Activated CD4-positive, alpha-beta T cell treated with anti-CD3 and anti-CD28 coated beads, Interleukin-2, amount 50 U/mL, for 4 hours (primary cell): ENCODE measurements around the gene TMX2.

Experiments used
- DNase-seq, 2 experiments: peaks; one replicate each; pipeline ENCODE4 v3.0.0-alpha.2; 2020

The TMX2 gene

DNA sequence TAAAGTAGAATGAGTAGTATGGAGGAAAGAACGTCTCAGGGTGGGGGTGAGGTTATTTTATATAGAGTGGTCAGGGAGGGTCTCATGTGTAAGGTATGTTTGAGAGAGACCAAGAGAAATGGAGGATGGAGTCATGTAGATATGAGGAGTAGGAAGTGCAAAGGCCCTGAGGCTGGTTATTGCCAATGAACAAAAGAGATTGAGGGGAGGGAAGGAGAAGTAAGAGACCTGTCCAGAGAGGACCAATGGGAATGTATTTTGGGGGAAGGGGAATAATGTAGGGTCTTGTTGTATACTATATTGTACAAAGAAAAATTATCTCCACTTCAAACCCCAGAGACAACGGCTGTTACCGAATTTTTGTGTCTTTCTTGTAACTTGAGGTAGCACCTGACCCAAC lies 59.0 kb downstream of the TMX2 start:
- DNase-seq, result no peak

DNA sequence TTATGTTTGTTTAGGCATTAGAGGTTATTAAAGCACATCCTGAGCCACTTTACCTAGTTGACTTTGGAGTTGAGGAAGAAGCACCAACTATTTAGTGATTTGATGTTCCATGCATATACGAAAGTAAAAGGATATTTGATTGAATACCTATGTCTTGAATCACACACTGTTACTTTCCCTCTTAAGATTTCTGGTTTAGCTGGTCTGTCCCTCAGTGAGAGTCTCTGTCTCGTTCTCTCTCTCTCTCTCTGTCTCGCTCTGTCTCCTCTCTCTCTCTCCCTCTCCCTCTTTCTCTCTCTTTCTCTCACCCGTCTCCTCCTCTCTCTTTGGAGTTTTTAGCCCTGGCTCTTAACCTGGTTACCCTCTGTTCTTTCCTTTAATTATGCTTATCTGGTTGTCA lies 60.2 kb downstream of the TMX2 start:
- no peak for DNase-seq

DNA sequence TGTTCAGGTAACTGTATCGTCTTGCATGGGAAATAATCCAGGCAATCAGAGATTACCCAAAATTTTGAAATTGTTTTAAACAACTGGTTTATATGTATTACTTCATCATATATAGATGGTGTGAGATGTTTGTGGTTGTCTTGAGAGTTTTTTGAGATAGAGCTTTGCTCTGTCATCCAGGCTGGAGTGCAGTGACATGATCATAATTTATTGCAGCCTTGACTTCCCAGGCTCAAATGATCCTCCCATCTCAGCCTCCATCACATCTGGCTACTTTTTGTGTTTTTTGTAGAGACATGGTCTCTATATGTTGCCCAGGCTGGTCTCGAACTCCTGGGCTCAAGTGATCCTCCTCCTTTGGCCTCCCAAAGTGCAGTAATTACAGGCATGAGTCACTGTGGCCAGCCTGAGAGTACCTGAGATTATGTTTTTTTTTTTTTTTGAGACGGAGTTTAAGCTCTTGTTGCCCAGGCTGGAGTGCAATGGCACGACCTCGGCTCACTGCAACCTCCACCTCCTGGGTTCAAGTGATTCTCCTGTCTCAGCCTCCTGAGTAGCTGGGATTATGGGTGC lies 60.7 kb downstream of the TMX2 start:
- no peak for DNase-seq

DNA sequence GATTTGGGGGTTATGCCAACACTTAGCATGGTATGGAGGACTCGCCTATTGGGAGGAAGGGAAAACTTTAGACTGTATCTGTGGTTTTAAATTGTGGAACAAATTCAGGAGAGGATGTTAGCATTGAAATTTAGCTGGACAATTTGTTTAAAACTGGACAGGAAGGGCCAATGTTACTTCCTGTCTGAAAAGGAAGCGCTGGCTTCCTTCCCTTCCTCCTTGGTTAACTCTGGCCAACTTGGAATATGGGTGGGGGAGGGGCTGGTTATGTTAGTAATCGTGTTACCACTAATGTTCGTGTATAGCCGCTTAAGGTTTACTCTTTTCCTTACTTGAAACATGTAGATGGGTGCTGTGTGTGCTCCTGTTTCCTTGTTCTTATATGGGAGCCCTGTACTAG lies 63.1 kb downstream of the TMX2 start:
- no peak for DNase-seq

DNA sequence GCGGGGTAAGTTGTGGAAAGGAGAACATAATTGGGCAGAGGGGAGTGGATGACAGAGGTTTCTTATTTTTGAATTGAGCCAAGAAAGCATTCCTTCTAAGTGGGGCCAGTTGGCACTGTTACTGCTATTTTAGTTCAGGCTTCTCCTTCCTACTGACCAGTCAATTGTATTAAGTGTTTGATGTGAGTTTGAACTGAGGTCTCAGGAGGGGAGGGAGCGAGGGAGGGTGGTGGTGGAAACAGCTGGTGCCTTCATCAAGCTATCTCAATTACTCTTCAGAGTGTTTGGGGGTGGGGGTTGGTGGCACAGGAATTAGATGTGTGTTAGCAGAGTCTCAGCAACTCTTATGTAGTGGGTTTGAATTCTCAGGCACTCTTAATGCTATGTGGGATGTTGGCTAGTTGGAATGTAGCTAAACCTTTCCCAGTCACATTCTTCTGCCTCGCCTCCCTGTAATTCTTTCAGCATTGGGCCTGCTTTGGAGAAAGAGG lies 63.7 kb downstream of the TMX2 start:
- DNase-seq, result no peak

DNA sequence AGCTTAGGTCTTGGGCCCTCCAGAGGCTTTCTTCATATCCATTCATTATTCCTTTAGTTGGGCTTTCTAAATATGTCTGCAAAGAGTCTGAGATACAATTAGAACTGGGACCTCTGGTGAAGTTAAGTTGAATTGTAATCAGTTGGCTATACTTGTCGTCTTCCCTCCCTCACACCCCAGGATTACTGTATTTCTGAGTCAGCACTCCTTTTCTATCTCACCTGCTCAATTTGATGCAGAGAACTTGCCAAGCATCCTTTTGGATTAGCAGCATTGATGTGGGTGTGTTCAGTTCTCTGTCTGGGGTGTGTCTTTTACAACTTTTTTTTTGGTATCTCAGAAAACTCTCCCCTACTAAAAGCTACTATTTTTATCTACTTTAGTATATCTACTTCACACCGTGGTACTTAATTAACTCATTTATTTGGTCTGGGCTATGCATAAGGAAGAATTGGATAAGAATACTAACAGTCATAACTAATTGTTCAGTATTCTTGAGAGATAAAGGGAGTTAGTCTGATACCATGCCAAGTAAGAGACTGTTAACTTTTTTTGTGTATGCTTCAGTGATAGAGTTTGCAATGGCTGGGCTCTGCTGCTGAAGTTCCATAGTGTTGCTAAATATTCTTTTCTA lies 64.3 kb downstream of the TMX2 start:
- DNase-seq, result no peak

DNA sequence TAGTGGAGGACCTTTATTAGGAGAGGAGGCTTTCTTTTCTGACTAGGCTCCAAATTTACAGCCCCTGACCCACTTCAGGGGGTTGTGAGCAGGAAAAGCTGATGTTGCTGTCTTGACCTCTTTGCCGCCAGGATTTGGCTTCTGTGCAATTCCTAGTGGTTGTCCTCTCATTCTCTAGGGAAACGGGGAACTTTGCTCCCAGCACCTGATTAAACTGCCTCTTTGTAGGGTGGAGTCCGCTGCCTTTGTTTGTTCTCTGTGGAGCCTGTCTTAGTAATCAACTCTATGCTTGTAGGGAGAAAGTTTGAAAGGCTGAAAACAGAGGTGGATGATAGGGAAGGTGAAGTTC lies 65.5 kb downstream of the TMX2 start:
- DNase-seq, result no peak

DNA sequence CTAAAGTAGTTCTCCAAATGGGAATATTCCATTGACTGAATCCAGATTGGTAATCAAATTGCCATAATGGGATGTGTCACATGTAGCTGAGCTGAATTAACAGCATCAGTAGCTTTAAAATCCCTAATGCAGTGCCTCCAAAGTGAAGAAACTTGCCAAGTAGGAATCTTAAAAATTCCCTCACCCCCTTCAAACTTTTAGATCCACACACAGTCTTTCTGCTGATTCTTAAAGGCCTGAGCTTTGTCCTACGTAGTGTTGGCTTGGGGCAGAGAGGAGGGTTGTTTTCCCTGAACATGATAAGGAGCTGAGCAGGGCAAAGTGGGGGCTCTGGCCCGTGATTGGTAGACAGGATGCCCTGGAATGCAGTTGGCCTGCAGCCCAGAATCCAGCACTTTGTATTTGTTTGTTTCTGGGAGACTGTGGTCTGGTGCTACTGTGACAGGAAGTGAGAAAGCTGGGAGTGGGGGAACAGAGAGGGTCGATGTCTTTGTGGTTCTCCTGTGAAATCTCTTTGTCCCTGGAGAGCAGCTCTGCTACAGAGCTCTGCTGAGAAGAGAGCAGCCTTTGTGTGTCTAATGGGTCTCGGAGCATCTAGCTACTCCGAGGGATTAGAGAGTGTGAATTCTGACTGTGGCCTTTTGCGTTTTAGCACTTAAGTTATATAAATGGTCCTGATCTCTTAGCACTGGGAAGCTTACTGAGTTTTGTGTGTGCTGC lies 66.1 kb downstream of the TMX2 start:
- DNase-seq, result no peak

DNA sequence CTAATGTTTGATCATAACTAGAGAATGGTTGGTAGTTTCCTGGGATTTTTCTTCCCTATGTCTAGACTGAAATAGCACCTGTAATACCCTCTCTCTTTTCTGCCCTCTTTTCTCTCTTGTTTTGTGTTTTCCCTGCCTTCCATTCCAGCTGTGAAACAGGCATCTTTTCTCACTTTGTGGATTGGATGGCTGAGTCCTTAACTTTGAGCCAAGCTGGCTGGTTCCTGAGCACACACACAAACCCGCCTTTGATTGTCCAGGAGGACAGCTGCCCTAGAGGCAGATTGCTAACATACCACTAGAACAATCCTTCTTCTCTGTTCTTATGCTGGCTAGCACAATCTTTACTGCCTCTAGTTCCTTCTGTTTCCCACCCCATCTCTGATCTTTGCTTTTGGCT lies 66.9 kb downstream of the TMX2 start:
- no peak for DNase-seq

DNA sequence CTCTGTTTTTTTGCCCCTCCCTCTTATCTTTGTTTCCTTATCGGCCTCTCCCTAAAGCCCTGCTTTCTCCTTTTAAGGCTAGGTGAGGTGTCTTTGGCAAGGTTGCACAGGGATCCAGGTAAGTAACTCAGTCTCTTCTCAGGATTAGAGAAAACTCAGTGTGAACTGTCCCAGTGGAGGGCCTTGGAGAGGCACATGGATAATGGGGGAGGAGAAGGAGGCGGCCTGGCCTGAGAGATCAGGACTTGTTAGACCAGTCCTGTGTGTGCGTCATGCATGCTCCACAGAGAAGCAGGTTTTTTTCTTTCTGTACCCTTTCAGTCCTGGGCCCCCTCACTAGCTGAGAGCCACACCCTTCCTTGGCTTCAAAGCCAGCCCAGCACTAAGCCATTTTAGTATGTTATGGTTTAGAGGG lies 69.1 kb downstream of the TMX2 start:
- DNase-seq, result no peak

DNA sequence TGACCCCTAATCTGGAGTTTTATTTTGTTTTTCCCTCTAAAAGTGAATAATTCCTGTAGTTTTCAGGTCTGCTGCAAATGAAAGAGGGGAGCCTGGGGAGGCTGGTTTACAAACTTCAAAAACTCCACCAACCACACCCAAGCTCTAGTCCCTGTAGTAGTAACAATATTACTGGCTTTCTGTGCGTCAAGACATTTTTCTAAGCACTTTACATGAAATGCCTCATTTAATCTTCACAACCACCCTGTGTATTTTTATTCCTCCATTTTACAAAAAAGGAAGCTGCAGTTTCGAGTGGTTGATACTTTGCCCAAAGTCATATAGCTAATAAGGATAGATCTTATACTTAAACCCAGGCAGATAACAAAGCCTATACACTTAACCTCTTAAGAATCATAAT lies 72.7 kb downstream of the TMX2 start:
- DNase-seq, result no peak

DNA sequence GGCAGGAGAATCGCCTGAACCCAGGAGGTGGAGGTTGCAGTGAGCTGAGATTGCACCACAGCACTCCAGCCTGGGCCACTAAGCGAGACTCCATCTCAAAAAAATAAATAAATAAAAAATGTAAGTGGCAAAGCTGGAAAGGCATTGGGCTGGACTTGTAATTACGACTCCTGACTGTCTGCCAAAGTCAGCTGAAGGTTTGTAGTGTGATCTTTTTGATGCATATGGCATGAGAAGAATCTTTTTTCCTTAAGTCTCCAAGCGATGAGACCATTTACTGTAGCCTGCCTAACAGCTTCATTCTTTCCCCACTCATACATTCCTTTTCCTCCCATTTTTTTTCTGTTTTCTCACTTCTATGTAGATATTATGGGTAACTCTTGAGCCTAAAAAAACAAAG lies 74.0 kb downstream of the TMX2 start:
- no peak for DNase-seq

DNA sequence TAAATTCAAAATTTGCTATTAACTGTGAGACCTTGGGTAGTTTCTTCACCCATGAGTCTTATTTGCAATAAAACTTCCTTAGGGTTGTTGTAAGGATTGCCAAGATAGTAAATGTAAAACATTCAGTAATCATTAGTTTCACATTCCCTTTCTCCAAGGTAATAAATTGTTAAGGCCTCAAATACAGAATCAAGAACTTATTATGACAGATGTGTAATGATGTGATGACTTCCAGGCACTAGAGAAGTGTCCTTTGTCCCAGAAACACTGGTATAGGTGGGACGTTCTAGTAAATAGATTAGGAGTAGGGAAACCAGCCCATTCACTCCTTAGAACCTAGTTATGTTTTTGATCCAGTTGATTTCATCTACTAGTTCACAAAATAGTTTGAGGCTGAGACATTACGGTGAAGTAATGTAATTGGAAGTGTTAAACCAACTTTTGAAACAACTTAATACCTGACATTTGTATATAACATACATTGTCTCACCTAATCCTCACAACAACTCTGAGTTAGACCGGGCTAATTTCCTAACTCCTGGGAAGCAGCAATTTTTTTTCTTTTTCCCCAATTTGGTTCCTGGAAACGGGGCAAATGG lies 74.7 kb downstream of the TMX2 start:
- no peak for DNase-seq

DNA sequence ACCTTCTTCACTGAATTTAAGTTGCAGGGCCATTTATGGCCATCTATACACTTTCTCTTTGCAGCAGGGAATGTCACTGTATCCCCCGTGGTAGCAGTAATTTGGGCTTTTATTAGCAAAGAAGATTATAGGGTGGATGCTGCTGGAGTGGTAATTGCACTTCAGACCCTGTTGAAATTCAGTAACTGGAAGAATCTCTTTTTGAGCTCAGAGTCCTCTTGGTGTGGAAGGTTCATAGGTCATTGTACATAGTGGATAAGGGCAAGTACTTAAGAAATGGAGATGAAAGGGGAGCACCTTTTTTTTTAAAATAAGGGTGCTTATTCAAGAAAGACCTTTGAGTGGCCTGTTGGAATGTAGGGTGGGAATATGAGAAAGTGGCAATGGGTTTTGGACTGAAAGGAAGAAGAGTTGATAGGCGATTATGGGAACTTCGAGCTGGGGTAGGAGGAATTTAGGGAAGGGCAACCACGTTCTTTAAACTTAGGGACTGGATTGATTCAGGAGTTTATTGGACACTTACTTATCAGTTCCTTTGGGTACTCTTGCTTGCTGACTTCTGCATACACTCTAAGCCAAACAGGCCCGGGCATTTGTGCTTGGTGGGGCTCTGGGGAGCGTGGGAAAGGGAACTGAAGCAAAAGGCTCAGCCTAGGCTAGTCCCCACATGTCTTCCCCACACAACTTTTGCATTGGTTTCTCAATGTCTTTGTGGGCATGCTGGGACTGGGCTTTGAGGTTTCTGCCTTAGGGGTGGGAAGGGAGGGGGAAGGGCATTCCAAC lies 75.7 kb downstream of the TMX2 start:
- DNase-seq, result no peak

DNA sequence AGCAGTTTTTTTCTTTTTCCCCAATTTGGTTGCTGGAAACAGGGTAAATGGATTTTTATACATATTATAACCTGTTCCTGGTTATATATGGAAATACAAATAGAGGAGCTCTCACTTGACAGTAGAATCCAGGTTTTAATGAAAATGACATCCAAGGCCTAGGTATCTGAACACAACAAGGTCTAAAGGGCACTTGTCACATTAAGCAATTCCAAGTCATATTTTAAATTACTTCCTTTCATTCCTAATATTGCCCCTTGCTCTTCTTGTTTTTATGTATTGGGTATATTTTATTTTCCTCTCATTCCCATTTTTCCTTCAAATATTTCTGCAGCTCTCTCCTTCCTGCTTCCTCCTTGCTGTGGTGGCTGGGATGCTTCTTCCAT lies 76.3 kb downstream of the TMX2 start:
- no peak for DNase-seq
